ENCODE data around the gene KIR3DL2.
"Not testable (repeated sequence)": the region's sequence is repeated elsewhere in the genome, so short reads cannot be mapped to it uniquely, and the experiment has no call there.

- not testable (repeated sequence) for TF ChIP-seq CTCF (conservative IDR thresholded peaks at IDR 0.05); ZFX (IDR thresholded peaks at IDR 0.05)
These were observed 35.7 kb upstream of the KIR3DL2 start for GRCh38 chr19:54814571-54814970.

All from C4-2B (cell line).